ENCODE data around the gene SIGLEC12.

Gene SIGLEC12

GRCh38 chr19:51521357-51521756 lies 19.8 kb upstream of the SIGLEC12 start:
- DNase-seq (ENCODE audit: low spot score), result no peak
- Histone ChIP-seq H2BK15ac (ENCODE audit: low read length) (no peak overlapping the region), H3K14ac (ENCODE audit: low read length) (no peak overlapping the region), H2AFZ (ENCODE audit: low read length) (no peak overlapping the region), H3K27me3 (ENCODE audit: control insufficient read depth in 3 of 3, insufficient read depth in 3 of 3, low read depth in 1 of 3, low read length in 3 of 3) (peaks cover 0 to 3% (median 0%) of the 10 kb centered on the region in 3 experiments), H3K9me3 (replicated peaks in 1 of 2; ENCODE audit: control insufficient read depth in 2 of 2, insufficient read depth in 1 of 2, low read depth in 1 of 2, low read length in 2 of 2) (peaks cover 0 to 14% of the 10 kb centered on the region in 2 donors), H2BK5ac (ENCODE audit: low read length) (no peak overlapping the region), H3K9ac (ENCODE audit: low read depth, low read length, poor library complexity) (no peak overlapping the region), H3K4ac (ENCODE audit: low read length) (no peak overlapping the region), H2BK120ac (ENCODE audit: low read depth, low read length) (no peak overlapping the region), H4K8ac (ENCODE audit: low read depth, low read length) (no peak overlapping the region), H3K4me2 (ENCODE audit: insufficient read depth, low read length, poor library complexity, severe bottlenecking) (no peak overlapping the region), H2BK12ac (ENCODE audit: low read length) (no peak overlapping the region), H4K91ac (ENCODE audit: low read depth, low read length, poor library complexity) (no peak overlapping the region), H2AK5ac (ENCODE audit: low read depth, low read length) (no peak overlapping the region), H3K4me3 (ENCODE audit: low read length in 2 of 2) (no peak overlapping the region), H3K4me1 (ENCODE audit: control insufficient read depth in 2 of 2, insufficient read depth in 1 of 2, low read depth in 1 of 2, low read length in 2 of 2) (no peaks in the 10 kb centered on the region), H3K79me1 (ENCODE audit: low read depth, low read length) (no peaks in the 10 kb centered on the region), H3K36me3 (replicated peaks in 1 of 2; ENCODE audit: control insufficient read depth in 2 of 2, insufficient read depth in 2 of 2, low read length in 2 of 2) (no peaks in the 10 kb centered on the region), H3K18ac (ENCODE audit: low read length) (no peak overlapping the region), H3K27ac (replicated peaks; ENCODE audit: low read length) (no peak overlapping the region), H3K23ac (ENCODE audit: low read depth, low read length, poor library complexity) (no peak overlapping the region)
- WGBS, 2 donors (ENCODE audit: extremely low coverage in 2 of 2, insufficient read length in 2 of 2, insufficient replicate concordance in 1 of 2), result no CpG with 5 or more reads among the region's 2 CpGs

- no peaks in the 10 kb centered on the region for H3K27me3 ChIP-seq (ENCODE audit: control insufficient read depth in 3 of 3, insufficient read depth in 3 of 3, low read depth in 1 of 3, low read length in 3 of 3)
- no peak overlapping the region for H2BK5ac ChIP-seq (ENCODE audit: low read length)
- H2BK12ac ChIP-seq (ENCODE audit: low read length), result no peak overlapping the region
- no CpG with 5 or more reads among the region's 2 CpGs for WGBS, 2 donors (ENCODE audit: extremely low coverage in 2 of 2, insufficient read length in 2 of 2, insufficient replicate concordance in 1 of 2)
- no peak overlapping the region for H3K9ac ChIP-seq (ENCODE audit: low read depth, low read length, poor library complexity)
- H3K18ac ChIP-seq (ENCODE audit: low read length), result no peak overlapping the region
- H4K91ac ChIP-seq (ENCODE audit: low read depth, low read length, poor library complexity), result no peak overlapping the region
- H3K14ac ChIP-seq (ENCODE audit: low read length), result no peak overlapping the region
- H3K4ac ChIP-seq (ENCODE audit: low read length), result no peak overlapping the region
- H3K79me1 ChIP-seq (ENCODE audit: low read depth, low read length), result no peaks in the 10 kb centered on the region
- H2AFZ ChIP-seq (ENCODE audit: low read length), result no peak overlapping the region
- no peak overlapping the region for H3K23ac ChIP-seq (ENCODE audit: low read depth, low read length, poor library complexity)
- H4K8ac ChIP-seq (ENCODE audit: low read depth, low read length), result no peak overlapping the region
- H2BK15ac ChIP-seq (ENCODE audit: low read length), result no peak overlapping the region
- H3K36me3 ChIP-seq (replicated peaks in 1 of 2; ENCODE audit: control insufficient read depth in 2 of 2, insufficient read depth in 2 of 2, low read length in 2 of 2), result no peaks in the 10 kb centered on the region
- no peaks in the 10 kb centered on the region for H3K4me1 ChIP-seq (ENCODE audit: control insufficient read depth in 2 of 2, insufficient read depth in 1 of 2, low read depth in 1 of 2, low read length in 2 of 2)
- H2BK120ac ChIP-seq (ENCODE audit: low read depth, low read length), result no peak overlapping the region
- H2AK5ac ChIP-seq (ENCODE audit: low read depth, low read length), result no peak overlapping the region
- no peak overlapping the region for H3K4me2 ChIP-seq (ENCODE audit: insufficient read depth, low read length, poor library complexity, severe bottlenecking)
- H3K27ac ChIP-seq (replicated peaks; ENCODE audit: low read length), result no peak overlapping the region
- H3K9me3 ChIP-seq (replicated peaks in 1 of 2; ENCODE audit: control insufficient read depth in 2 of 2, insufficient read depth in 1 of 2, low read depth in 1 of 2, low read length in 2 of 2), result peaks cover 0 to 13% of the 10 kb centered on the region in 2 donors
- no peak for DNase-seq (ENCODE audit: low spot score)
- H3K4me3 ChIP-seq (ENCODE audit: low read length in 2 of 2), result no peak overlapping the region
These were observed 19.1 kb upstream of the SIGLEC12 start for GRCh38 chr19:51520728-51521127.

GRCh38 chr19:51514866-51515481 lies 13.4 kb upstream of the SIGLEC12 start:
- no CpG with 5 or more reads among the region's 3 CpGs for whole genome bisulfite sequencing, 2 donors (ENCODE audit: extremely low coverage in 2 of 2, insufficient read length in 2 of 2, insufficient replicate concordance in 1 of 2)
- no peak overlapping the region for H2BK15ac ChIP-seq (ENCODE audit: low read length)
- H3K14ac ChIP-seq (ENCODE audit: low read length), result no peak overlapping the region
- H3K27ac ChIP-seq (replicated peaks; ENCODE audit: low read length), result no peak overlapping the region
- no peak overlapping the region for H3K18ac ChIP-seq (ENCODE audit: low read length)
- peaks cover 0 to 9% (median 0%) of the 10 kb centered on the region in 3 experiments for H3K27me3 ChIP-seq (ENCODE audit: control insufficient read depth in 3 of 3, insufficient read depth in 3 of 3, low read depth in 1 of 3, low read length in 3 of 3)
- H3K4me2 ChIP-seq (ENCODE audit: insufficient read depth, low read length, poor library complexity, severe bottlenecking), result no peak overlapping the region
- H2AFZ ChIP-seq (ENCODE audit: low read length), result no peak overlapping the region
- no peak overlapping the region for H3K9ac ChIP-seq (ENCODE audit: low read depth, low read length, poor library complexity)
- H2BK120ac ChIP-seq (ENCODE audit: low read depth, low read length), result no peak overlapping the region
- no peak overlapping the region for H2AK5ac ChIP-seq (ENCODE audit: low read depth, low read length)
- DNase-seq (ENCODE audit: low spot score), result peak; percentile 23
- no peak overlapping the region for H2BK12ac ChIP-seq (ENCODE audit: low read length)
- H3K4me3 ChIP-seq (ENCODE audit: low read length in 2 of 2), result no peak overlapping the region
- no peak overlapping the region for H2BK5ac ChIP-seq (ENCODE audit: low read length)
- no peaks in the 10 kb centered on the region for H3K36me3 ChIP-seq (replicated peaks in 1 of 2; ENCODE audit: control insufficient read depth in 2 of 2, insufficient read depth in 2 of 2, low read length in 2 of 2)
- H4K8ac ChIP-seq (ENCODE audit: low read depth, low read length), result no peak overlapping the region
- no peaks in the 10 kb centered on the region for H3K79me1 ChIP-seq (ENCODE audit: low read depth, low read length)
- H3K4ac ChIP-seq (ENCODE audit: low read length), result no peak overlapping the region
- H3K4me1 ChIP-seq (ENCODE audit: control insufficient read depth in 2 of 2, insufficient read depth in 1 of 2, low read depth in 1 of 2, low read length in 2 of 2), result no peaks in the 10 kb centered on the region
- H3K9me3 ChIP-seq (replicated peaks in 1 of 2; ENCODE audit: control insufficient read depth in 2 of 2, insufficient read depth in 1 of 2, low read depth in 1 of 2, low read length in 2 of 2), result peaks cover 0 to 3% of the 10 kb centered on the region in 2 donors
- no peak overlapping the region for H4K91ac ChIP-seq (ENCODE audit: low read depth, low read length, poor library complexity)
- no peak overlapping the region for H3K23ac ChIP-seq (ENCODE audit: low read depth, low read length, poor library complexity)

DNA sequence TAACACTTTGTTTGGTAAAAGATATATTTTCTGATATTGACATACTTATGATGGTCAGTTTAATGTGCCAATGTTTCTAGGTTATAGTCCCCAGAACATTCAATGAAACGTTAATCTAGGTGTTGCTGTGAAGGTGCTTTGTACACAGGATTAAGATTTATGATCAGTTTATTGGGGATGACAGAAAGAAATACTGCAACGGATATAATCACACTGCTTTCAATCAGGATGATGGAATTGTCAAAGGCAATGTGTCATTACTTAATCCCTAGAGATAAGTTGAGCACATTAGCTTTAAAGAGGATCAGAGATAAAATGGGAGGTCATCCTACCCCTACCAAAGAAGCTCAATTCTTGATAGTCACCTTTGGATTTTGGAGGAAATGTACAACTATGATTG lies 12.4 kb upstream of the SIGLEC12 start:
- no peaks in the 10 kb centered on the region for H3K79me1 ChIP-seq (ENCODE audit: low read depth, low read length)
- no peak overlapping the region for H3K4me2 ChIP-seq (ENCODE audit: insufficient read depth, low read length, poor library complexity, severe bottlenecking)
- no peaks in the 10 kb centered on the region for H3K36me3 ChIP-seq (replicated peaks in 1 of 2; ENCODE audit: control insufficient read depth in 2 of 2, insufficient read depth in 2 of 2, low read length in 2 of 2)
- H3K4ac ChIP-seq (ENCODE audit: low read length), result no peak overlapping the region
- H3K27me3 ChIP-seq (ENCODE audit: control insufficient read depth in 3 of 3, insufficient read depth in 3 of 3, low read depth in 1 of 3, low read length in 3 of 3), result peaks cover 0 to 10% (median 0%) of the 10 kb centered on the region in 3 experiments
- H2AK5ac ChIP-seq (ENCODE audit: low read depth, low read length), result no peak overlapping the region
- no peak overlapping the region for H2BK120ac ChIP-seq (ENCODE audit: low read depth, low read length)
- H3K9me3 ChIP-seq (replicated peaks in 1 of 2; ENCODE audit: control insufficient read depth in 2 of 2, insufficient read depth in 1 of 2, low read depth in 1 of 2, low read length in 2 of 2), result peaks cover 0 to 2% of the 10 kb centered on the region in 2 donors
- H3K4me3 ChIP-seq (ENCODE audit: low read length in 2 of 2), result no peak overlapping the region
- H3K14ac ChIP-seq (ENCODE audit: low read length), result no peak overlapping the region
- no peak for DNase-seq (ENCODE audit: low spot score)
- H4K91ac ChIP-seq (ENCODE audit: low read depth, low read length, poor library complexity), result no peak overlapping the region
- H4K8ac ChIP-seq (ENCODE audit: low read depth, low read length), result no peak overlapping the region
- no CpG with 5 or more reads among the region's 2 CpGs for WGBS, 2 donors (ENCODE audit: extremely low coverage in 2 of 2, insufficient read length in 2 of 2, insufficient replicate concordance in 1 of 2)
- H3K18ac ChIP-seq (ENCODE audit: low read length), result no peak overlapping the region
- H2BK12ac ChIP-seq (ENCODE audit: low read length), result no peak overlapping the region
- H3K9ac ChIP-seq (ENCODE audit: low read depth, low read length, poor library complexity), result no peak overlapping the region
- no peak overlapping the region for H3K27ac ChIP-seq (replicated peaks; ENCODE audit: low read length)
- no peak overlapping the region for H2BK5ac ChIP-seq (ENCODE audit: low read length)
- no peak overlapping the region for H2BK15ac ChIP-seq (ENCODE audit: low read length)
- no peaks in the 10 kb centered on the region for H3K4me1 ChIP-seq (ENCODE audit: control insufficient read depth in 2 of 2, insufficient read depth in 1 of 2, low read depth in 1 of 2, low read length in 2 of 2)
- no peak overlapping the region for H3K23ac ChIP-seq (ENCODE audit: low read depth, low read length, poor library complexity)
- H2AFZ ChIP-seq (ENCODE audit: low read length), result no peak overlapping the region
